NCI-H345 (cell line): Measurements from ENCODE around the gene MSH5.
A peak's percentile ranks its signal among the peaks of the same experiment; 100 is the strongest.
"Not testable (repeated sequence)": the region's sequence is repeated elsewhere in the genome, so short reads cannot be mapped to it uniquely, and the experiment has no call there.

Source experiments
- DNase-seq: peaks from one replicate; lab custom pipeline; 2025; lab: John Stamatoyannopoulos, UW

MSH5 gene

DNA sequence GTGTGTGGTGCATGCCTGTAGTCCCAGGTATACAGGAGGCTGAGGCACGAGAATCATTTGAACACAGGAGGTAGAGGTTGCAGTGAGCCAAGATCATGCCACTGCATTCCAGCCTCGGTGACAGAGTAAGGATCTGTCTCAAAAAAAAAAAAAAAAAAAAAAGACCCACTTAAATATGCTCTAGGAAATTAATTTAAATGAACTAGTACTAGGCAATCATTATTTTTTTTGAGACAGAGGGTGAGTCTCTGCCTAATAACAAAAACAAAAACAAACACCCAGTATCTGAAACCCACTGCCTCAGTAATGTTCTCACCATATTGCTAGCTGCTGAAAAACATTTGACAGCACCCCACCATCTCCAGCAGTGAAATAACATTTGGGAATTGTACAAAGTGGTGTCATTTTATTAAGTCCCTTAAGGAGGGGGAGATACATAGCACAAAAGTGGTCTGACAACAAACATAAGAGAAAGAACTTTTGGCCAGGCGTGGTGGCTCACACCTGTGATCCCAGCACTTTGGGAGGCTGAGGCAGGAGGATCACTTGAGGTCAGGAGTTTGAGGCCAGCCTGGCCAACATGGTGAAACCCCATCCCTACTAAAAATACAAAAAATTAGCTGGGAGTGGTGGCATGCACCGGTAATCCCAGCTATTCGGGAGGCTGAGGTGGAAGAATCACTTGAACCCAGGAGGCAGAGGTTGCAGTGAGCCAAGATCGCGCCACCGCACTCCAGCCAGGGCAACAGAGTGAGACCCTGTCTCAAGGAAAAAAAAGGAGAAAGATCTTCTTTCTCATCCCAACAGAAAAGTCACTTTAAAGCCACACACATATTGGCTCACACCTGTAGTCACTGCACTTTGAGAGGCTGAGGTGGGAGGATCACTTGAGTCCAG lies 61.5 kb downstream of the MSH5 start:
- not testable (repeated sequence) for DNase-seq

DNA sequence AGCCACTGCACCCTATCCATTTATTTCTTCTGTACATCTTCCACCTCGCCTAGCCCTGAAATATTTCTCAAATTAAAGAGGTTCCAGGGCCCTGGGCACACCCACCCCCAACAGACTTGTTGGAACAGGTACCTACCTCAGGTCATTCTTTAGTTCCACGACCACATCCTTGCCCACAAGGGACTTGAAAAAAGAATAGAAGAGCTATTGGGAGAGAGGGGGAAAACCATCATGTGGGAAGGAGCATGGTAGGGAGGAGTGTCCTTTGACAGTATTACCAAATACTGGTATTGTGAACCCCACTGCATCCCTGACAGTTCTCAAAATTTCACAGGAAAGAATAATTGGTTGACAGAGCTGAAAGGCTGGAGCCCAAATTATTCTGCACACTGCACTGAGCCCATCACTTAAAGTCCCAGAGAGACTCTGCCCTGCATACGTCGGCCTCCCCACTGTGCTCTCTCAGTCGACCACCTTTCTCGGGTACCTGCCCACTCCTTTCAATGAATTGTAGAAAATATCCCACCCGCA lies 66.2 kb downstream of the MSH5 start:
- no peak for DNase-seq

DNA sequence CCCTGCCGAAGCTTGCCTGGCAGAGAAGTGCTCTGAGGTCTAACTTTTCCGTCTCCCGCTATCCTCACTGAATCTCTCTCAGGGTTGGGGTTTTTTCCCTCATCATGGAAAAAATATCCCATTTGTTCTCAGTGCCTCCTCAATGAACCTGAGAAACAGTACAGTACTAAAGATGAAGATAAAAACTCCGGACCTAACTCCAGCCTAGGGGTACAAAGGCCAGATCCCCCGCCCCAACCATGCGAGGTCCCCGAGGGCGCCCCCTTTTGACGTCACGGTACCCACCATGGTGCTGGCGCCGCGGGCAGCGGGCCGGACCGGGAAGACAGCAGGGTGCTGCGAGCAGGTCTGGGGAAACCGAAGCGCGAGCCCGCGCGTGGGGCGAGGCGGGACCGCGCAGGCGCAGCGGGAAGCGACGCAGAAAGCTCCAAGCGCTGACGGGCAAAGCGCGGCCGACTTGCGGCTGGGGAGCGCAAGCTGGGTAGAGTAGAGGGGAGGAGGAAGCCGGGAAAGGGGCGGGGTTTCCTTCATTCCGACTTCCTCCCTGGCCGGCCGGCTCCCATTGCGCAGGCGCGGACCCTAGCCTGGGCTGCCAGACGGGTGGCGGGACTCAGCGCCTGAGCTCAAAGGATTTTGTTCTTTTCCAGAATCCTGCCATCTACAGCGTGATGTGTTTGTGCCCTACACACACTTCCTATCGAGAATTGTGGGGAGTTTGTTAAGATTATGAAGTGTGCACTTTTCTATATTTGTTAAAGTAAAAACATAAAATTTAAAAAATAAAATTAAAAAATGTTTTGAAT lies 66.9 kb downstream of the MSH5 start, which contains the start of gene LSM2:
Gene LSM2 (minus strand): TSS at position 497 of the 803 bp plus-strand sequence. CDS start 209 bp downstream, at position 288.
- peak; percentile 96 for DNase-seq

DNA sequence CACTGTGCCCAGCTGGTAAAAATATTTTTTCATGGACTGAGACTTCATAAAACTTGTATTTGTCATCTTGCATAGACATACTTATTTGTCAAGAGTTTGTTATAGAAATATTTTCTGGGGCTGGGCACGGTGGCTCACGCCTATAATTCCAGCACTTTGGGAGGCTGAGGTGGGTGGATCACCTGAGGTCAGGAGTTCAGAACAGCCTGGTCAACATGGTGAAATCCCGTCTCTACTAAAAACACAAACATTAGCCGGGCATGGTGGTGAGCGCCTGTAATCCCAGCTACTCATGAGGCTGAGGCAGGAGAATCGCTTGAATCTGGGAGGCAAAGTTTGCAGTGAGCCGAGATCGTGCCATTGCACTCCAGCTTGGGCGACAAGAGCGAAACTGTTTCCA lies 68.8 kb downstream of the MSH5 start:
- DNase-seq, result not testable (repeated sequence)

DNA sequence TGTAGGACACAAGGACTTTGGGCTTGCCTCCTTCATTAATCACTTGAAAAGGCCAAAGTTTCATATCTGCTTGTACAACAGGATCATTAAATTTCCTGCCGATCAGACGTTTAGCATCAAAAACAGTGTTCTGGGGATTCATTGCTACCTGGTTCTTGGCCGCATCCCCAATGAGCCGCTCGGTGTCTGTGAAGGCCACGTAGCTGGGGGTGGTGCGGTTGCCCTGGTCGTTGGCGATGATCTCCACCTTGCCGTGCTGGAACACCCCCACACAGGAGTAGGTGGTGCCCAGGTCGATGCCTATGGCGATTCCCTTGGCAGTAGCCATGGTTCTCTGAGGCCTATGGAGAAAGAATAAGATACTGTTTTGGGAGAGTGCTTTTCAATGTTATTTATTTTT lies 71.8 kb downstream of the MSH5 start:
- DNase-seq, result no peak
